ENCODE data around the gene ZCCHC7. TPM values are rescaled to one million over a fixed set of nuclear protein-coding genes. Genes with fewer than 3 reads are reported as not detected.
A peak's percentile ranks its signal among the peaks of the same experiment; 100 is the strongest.

The ZCCHC7 gene
- total and polyA plus RNA-seq, 9 of the 15 experiments (the other 6 are each of a cell fraction or from before 2014, with no cell fraction given), result 34.1 to 68.9 (median 48.8) TPM

DNA sequence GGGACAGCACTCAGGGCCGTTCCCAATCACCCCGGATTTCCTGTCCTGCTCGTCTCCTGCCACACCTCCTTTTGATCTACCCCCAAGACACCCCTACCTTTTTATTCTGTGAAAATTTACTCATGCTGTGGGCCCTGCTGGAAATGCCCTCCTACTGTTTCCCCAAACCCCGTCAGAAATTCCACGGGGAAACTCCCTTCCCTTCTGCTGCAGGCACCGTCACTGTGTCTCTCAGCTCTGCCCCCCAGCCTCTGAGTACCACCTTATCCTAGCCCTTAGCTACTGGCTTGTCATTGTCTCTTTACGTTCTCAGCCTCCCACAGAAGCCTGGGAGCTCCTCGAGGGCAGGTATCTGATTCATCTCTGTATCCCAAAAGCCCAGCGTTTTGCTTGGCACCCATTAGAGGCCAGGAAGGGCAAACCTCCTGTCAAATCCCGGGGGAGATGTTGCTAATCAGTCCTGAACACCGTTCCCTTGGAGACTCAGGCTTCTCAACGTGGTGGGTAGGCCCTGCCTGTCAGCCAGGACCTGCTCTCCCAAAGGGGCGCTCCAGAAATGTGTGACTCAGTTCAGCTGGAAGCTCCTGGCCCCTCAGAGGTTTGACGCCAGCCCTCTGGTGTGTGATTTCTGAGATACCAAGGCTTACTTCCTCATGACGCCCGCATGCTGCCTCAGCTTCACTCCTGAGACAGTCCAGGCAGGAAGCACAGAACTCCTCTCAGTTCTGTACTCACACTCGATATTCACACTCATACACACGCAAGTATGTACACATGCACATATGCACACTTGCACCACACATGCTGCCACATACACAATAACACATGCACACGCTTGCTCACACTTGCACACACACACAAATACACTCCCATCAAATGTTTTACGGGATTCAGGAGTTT is 251.4 kb downstream of the ZCCHC7 start:
- peaks cover 4 to 5% of the 10 kb centered on the region in 2 experiments; a peak in 2 of 5 replicates for H3K4me1 ChIP-seq (replicated peaks in 1 of 2; ENCODE audit: control insufficient read depth in 2 of 2, insufficient read depth in 2 of 2, low read length in 2 of 2)
- H2AFZ ChIP-seq (ENCODE audit: low read depth, low read length), result no peak overlapping the region
- no peak overlapping the region for H3K4me3 ChIP-seq
- no peak overlapping the region for H3K4me2 ChIP-seq (ENCODE audit: insufficient read depth, low read length)
- ChIA-PET POLR2A (interaction anchor here (0.5 to 1.0 kb wide), 6 partner anchors 11 to 483 kb away, joined by 3 to 4 read pairs (median 3); no protein-coding TSS in a partner anchor), CTCF (ENCODE audit: low intra/inter-chr PET ratio) (no interaction called here)
- FAIRE-seq, result no peak
- ATAC-seq, result no peak; the same call in 2 of the 3 replicates
- H3K36me3 ChIP-seq (ENCODE audit: control insufficient read depth, insufficient read depth, low read length), result no peaks in the 10 kb centered on the region
- peak overlapping the region in 1 of 2 experiments; percentile 47; a peak in 2 of 4 replicates for H3K9ac ChIP-seq (ENCODE audit: insufficient read depth in 1 of 2, low read depth in 2 of 2, low read length in 2 of 2)
- no peaks in the 10 kb centered on the region for H3K79me2 ChIP-seq (ENCODE audit: control insufficient read depth, insufficient read depth, low read length)
- DNase-seq (ENCODE audit: extremely low read depth in 1 of 4, low spot score in 3 of 4), result peak in 1 of 4 experiments; percentile 33
- intact Hi-C loops (cut with micrococcal nuclease) (no loop called here), in situ Hi-C loops (cut with MboI) (no loop called here)
- H3K27ac ChIP-seq (ENCODE audit: extremely low read depth, low read depth, low read length), result no peak overlapping the region
- WGBS (ENCODE audit: insufficient coverage, low coverage, missing lambda C conversion rate), result 20% methylated on average over 20 of the region's 20 CpGs
- peaks cover under 1 to 7% of the 10 kb centered on the region in 2 experiments; a peak in 3 of 5 replicates for H3K27me3 ChIP-seq (ENCODE audit: control insufficient read depth in 2 of 2, insufficient read depth in 2 of 2, low read length in 2 of 2)
- no peaks in the 10 kb centered on the region for H4K20me1 ChIP-seq (replicated peaks; ENCODE audit: control insufficient read depth, insufficient read depth, low read length)
- no peaks in the 10 kb centered on the region for H3K9me1 ChIP-seq (ENCODE audit: control insufficient read depth, insufficient read depth, low read length)
- H3K9me3 ChIP-seq (replicated peaks; ENCODE audit: control insufficient read depth, insufficient read depth, low read depth, low read length), result no peaks in the 10 kb centered on the region
- BruUV-seq (replicated peaks), result no TSS peak
- TF ChIP-seq ZNF324 (CRISPR knock-in tag; IDR thresholded peaks at IDR 0.05), result no peak
- TF ChIP-seq, protein P1, sequence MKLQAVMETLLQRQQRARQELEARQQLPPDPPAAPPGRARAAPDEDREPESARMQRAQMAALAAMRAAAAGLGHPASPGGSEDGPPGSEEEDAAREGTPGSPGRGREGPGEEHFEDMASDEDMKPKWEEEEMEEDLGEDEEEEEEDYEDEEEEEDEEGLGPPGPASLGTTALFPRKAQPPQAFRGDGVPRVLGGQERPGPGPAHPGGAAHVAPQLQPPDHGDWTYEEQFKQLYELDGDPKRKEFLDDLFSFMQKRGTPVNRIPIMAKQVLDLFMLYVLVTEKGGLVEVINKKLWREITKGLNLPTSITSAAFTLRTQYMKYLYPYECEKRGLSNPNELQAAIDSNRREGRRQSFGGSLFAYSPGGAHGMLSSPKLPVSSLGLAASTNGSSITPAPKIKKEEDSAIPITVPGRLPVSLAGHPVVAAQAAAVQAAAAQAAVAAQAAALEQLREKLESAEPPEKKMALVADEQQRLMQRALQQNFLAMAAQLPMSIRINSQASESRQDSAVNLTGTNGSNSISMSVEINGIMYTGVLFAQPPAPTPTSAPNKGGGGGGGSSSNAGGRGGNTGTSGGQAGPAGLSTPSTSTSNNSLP (IDR thresholded peaks at IDR 0.05; ENCODE audit: borderline replicate concordance, low read depth, low read length), result no peak
- TF ChIP-seq, protein P2, sequence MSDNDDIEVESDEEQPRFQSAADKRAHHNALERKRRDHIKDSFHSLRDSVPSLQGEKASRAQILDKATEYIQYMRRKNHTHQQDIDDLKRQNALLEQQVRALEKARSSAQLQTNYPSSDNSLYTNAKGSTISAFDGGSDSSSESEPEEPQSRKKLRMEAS (CRISPR knock-in tag; IDR thresholded peaks at IDR 0.05), result 0 out of 2 replicates have a peak, but pooled peaks have one; percentile 19
- peak; percentile 45 for TF ChIP-seq L3MBTL2 (IDR thresholded peaks at IDR 0.05)
- TF ChIP-seq TEAD1 (CRISPR knock-in tag; IDR thresholded peaks at IDR 0.05), result peak in 1 of 2 experiments; percentile 49; a peak in 1 of 4 replicates
- TF ChIP-seq ZBTB17 (CRISPR knock-in tag; IDR thresholded peaks at IDR 0.05), result no peak
